GM18951 (cell line): ENCODE data around the gene GABBR1.
"Not testable (repeated sequence)": the region's sequence is repeated elsewhere in the genome, so short reads cannot be mapped to it uniquely, and the experiment has no call there.

Source experiments
- POLR2A ChIP-seq: IDR thresholded peaks from 4 replicates; pipeline ENCODE4 v1.6.1; 2011; ENCODE audit warnings: mild to moderate bottlenecking; ENCODE audit not compliant: insufficient read length, insufficient read depth; ENCODE audit errors: extremely low read depth
- in situ Hi-C: fragments of 300-500 bp; cut with MboI; formaldehyde crosslinking; loops from one replicate; pipeline ENCODE4 v1.12.0; 2022; ENCODE audit warnings: low sequenced_read_pairs, mixed read lengths, inconsistent platforms; ENCODE audit not compliant: unreplicated experiment

Gene GABBR1

GRCh38 chr6:29632789-29633533 is at the start of gene GABBR1:
Gene GABBR1 (minus strand): TSS chr6:29633183. CDS start chr6:29632385, 798 bp downstream.
- in situ Hi-C loops, result no loop called here
- TF ChIP-seq POLR2A, result peak; percentile 29

DNA sequence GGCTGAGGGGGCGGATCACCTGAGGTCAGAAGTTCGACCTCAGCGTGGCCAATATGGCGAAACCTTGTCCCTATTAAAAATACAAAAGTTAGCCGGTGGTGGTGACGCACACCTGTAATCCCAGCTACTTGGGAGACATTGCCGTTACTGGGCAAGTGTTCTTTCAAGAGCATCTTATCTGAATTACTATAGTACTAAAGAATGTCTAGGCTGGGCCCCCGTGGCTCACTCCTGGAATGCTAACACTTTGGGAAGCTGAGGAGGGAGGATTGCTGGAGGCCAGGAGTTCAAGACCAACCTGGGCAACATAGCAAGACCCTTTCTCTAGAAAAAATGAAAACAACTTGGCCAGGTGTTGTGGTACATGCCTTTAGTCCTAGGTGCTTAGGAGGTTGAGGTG is 48.8 kb upstream of the GABBR1 start:
- in situ Hi-C loops, result no loop called here
- TF ChIP-seq POLR2A, result no peak

- in situ Hi-C loops, result no loop called here
- peak; percentile 52 for TF ChIP-seq POLR2A
Observed at GRCh38 chr6:29680904-29681303, 47.9 kb upstream of the GABBR1 start, which contains the start of gene ZFP57. Gene ZFP57 (minus strand): TSS chr6:29681152. CDS start chr6:29677003, 4,149 bp downstream.

DNA sequence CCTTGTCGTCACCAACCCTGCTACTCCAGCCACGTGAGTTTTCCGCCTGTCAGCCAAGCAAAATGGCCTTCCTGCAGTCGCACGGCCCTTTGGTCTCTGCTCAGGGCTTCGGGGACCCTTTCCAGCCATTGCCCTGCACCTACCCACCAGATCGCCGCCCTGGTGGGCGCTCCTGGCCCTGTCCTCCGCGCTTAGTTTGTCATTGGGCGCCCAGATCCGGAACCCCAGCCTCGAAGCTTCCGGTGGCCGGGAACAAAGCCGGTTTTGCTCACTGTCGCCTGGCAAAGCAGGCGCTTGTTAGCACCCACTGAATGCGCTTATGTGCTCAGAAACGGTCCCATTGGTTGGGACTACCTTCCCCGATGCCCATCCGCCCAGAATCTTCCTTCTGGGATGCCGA is 47.4 kb upstream of the GABBR1 start:
- no peak for TF ChIP-seq POLR2A
- in situ Hi-C loops, result no loop called here

GRCh38 chr6:29679962-29680361 is 47.0 kb upstream of the GABBR1 start:
- in situ Hi-C loops, result no loop called here
- no peak for TF ChIP-seq POLR2A

DNA sequence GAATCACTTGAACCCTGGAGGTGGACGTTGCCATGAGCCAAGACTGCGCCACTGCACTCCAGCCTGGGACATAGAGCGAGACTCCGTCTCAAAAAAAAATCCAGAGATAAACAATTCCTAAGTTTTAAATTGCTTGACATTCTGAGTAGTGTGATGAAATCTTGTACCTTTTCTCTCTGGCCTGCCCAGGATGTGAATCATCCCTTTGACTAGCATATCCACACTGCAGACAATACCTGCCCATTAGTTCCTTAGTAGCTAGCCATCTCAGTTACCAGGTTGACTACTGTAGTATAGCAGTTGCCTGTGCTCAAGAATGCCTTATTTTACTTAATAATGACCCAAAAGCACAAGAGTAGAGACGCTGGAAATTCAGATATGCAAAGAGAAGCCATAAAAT is 45.1 kb upstream of the GABBR1 start:
- in situ Hi-C loops, result no loop called here
- no peak for TF ChIP-seq POLR2A

DNA sequence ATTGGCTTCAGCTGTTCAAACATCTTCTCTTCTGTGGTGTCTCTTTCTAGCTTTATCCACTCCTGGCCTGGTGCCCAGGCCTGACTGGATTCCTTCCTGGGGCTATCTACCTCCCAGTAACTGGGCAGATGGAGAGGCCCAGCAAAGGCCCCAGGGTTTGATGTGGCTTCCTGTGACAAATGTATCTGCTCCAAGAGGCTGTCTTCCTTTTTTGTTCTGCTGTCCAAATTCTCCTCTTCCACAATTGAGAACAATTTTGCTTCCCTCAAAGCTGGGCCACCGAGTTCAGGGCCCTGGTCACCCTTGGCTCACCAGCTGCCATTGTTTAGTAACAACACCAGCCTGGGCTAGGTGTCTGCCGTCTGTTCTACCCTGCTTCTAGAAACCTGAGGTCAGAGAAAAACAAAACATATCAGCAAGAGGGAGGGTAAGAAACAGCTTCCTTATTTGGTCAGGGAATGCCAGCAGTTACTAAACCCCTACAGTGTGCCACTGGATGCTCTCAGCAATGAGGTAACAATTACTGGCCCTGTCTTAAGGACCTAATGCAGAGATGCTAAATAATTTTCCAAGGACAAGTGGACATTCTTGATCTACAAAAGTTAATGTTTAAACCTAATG is 44.1 kb upstream of the GABBR1 start:
- no peak for TF ChIP-seq POLR2A
- in situ Hi-C loops, result no loop called here

GRCh38 chr6:29675561-29675960 is 42.6 kb upstream of the GABBR1 start:
- in situ Hi-C loops, result no loop called here
- TF ChIP-seq POLR2A, result no peak

DNA sequence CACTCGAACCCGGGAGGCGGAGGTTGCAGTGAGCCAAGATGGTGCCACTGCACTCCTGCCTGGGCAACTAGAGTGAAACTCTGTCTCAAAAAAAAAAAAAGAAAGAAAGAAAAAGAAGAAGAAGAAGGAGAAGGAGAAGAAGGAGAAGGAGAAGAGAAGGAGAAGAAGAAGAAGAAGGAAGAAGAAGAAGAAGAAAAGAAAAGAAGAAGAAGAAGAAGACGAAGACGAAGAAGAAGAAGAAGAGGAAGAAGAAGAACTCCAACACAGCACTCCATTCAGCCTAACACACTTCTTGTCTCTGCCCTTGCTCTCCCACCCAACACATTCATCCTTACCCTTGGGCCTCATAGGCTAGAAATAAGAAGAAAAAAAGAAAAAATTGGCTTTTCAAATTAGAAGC is 41.0 kb upstream of the GABBR1 start:
- TF ChIP-seq POLR2A, result no peak
- in situ Hi-C loops, result no loop called here

- in situ Hi-C loops, result no loop called here
- TF ChIP-seq POLR2A, result no peak
Observed at GRCh38 chr6:29673161-29673560, 40.2 kb upstream of the GABBR1 start.

- in situ Hi-C loops, result not testable (repeated sequence)
Observed at GRCh38 chr6:29672116-29672515, 39.1 kb upstream of the GABBR1 start.

- in situ Hi-C loops, result no loop called here
Observed at GRCh38 chr6:29671026-29671425, 38.0 kb upstream of the GABBR1 start.

DNA sequence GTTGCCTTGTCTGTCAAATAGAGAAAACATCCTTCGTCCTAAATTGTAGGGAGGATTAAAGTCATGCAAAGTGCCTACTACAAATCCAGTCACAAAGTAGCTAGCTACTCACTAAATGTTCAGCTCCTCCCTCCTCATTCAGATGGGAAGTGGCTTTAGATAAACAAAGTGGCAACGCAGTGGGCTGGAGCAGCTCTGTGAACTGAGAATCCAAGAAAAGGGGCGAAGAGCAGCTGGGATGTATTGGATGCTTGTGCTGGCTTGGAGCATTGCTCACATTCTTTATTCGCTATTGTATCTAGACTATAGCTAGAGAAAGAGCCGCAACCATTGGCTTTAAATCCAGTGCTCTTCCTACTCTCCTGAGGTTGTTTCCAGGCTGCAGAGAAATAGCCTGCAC is 34.2 kb upstream of the GABBR1 start:
- in situ Hi-C loops, result no loop called here
- no peak for TF ChIP-seq POLR2A

More at GRCh38 chr6:29671026-29671425, 38.0 kb upstream of the GABBR1 start:
- TF ChIP-seq POLR2A, result no peak

- TF ChIP-seq POLR2A, result no peak
- in situ Hi-C loops, result no loop called here
Observed at GRCh38 chr6:29666826-29667130, 33.8 kb upstream of the GABBR1 start.
